ENCODE results near the gene SLC2A9. TPM values are rescaled to one million over a fixed set of nuclear protein-coding genes. Genes with fewer than 3 reads are reported as not detected.
"Not testable (repeated sequence)": the region's sequence is repeated elsewhere in the genome, so short reads cannot be mapped to it uniquely, and the experiment has no call there.

Gene SLC2A9
- total RNA-seq, 1 donor from 2014 or later = 6.2 TPM

- no peak for DNase-seq (ENCODE audit: low spot score in 2 of 2)
- H3K36me3 ChIP-seq = no peaks in the 10 kb centered on the region
- no peak for TF ChIP-seq CTCF (IDR thresholded peaks at IDR 0.05)
- no peaks in the 10 kb centered on the region for H3K9me3 ChIP-seq
- H3K4me3 ChIP-seq = no peak overlapping the region
- no peak overlapping the region for H3K27ac ChIP-seq
- H3K27me3 ChIP-seq = no peaks in the 10 kb centered on the region
- intact Hi-C loops (cut with DNase I) = no loop called here
- no peaks in the 10 kb centered on the region for H3K4me1 ChIP-seq
These were observed 213.2 kb downstream of the SLC2A9 start for GRCh38 chr4:9808077-9808476.

GRCh38 chr4:9804918-9805317 is 216.4 kb downstream of the SLC2A9 start:
- no peak for DNase-seq (ENCODE audit: low spot score in 2 of 2)
- no peak for TF ChIP-seq CTCF (IDR thresholded peaks at IDR 0.05)
- no peaks in the 10 kb centered on the region for H3K27me3 ChIP-seq
- no peak overlapping the region for H3K4me3 ChIP-seq
- no peaks in the 10 kb centered on the region for H3K36me3 ChIP-seq
- intact Hi-C loops (cut with DNase I) = no loop called here
- no peaks in the 10 kb centered on the region for H3K9me3 ChIP-seq
- H3K4me1 ChIP-seq = no peaks in the 10 kb centered on the region
- no peak overlapping the region for H3K27ac ChIP-seq

- Histone ChIP-seq H3K27me3 (no peaks in the 10 kb centered on the region), H3K4me1 (no peaks in the 10 kb centered on the region), H3K9me3 (no peaks in the 10 kb centered on the region), H3K36me3 (no peaks in the 10 kb centered on the region), H3K27ac (no peak overlapping the region), H3K4me3 (no peak overlapping the region)
- TF ChIP-seq CTCF (IDR thresholded peaks at IDR 0.05) = no peak
- intact Hi-C loops (cut with DNase I) = no loop called here
- no peak for DNase-seq (ENCODE audit: low spot score in 2 of 2)
These were observed 220.4 kb downstream of the SLC2A9 start for GRCh38 chr4:9800848-9801247.

- H3K9me3 ChIP-seq; DNase-seq (ENCODE audit: low spot score in 2 of 2); H3K27me3 ChIP-seq; H3K36me3 ChIP-seq; H3K4me1 ChIP-seq; intact Hi-C loops (cut with DNase I); H3K4me3 ChIP-seq; H3K27ac ChIP-seq: not testable (repeated sequence)
These were observed 224.7 kb downstream of the SLC2A9 start for GRCh38 chr4:9796641-9797040.

GRCh38 chr4:9792381-9792780 is 228.9 kb downstream of the SLC2A9 start:
- Histone ChIP-seq H3K27me3 (no peaks in the 10 kb centered on the region), H3K9me3 (no peaks in the 10 kb centered on the region), H3K27ac (no peak overlapping the region), H3K4me1 (no peaks in the 10 kb centered on the region), H3K4me3 (no peak overlapping the region), H3K36me3 (no peaks in the 10 kb centered on the region)
- intact Hi-C loops (cut with DNase I) = no loop called here
- TF ChIP-seq CTCF (IDR thresholded peaks at IDR 0.05) = no peak
- no peak for DNase-seq (ENCODE audit: low spot score in 2 of 2)

GRCh38 chr4:9785891-9786290 is 235.4 kb downstream of the SLC2A9 start:
- intact Hi-C loops (cut with DNase I); H3K4me3 ChIP-seq; H3K9me3 ChIP-seq; H3K36me3 ChIP-seq; H3K27ac ChIP-seq; H3K27me3 ChIP-seq; DNase-seq (ENCODE audit: low spot score in 2 of 2); H3K4me1 ChIP-seq: not testable (repeated sequence)

GRCh38 chr4:9782136-9782436 is 239.2 kb downstream of the SLC2A9 start:
- DNase-seq (ENCODE audit: low spot score in 2 of 2) = no peak
- Histone ChIP-seq H3K4me3 (no peak overlapping the region), H3K27ac (no peak overlapping the region), H3K4me1 (no peaks in the 10 kb centered on the region), H3K27me3 (no peaks in the 10 kb centered on the region), H3K36me3 (no peaks in the 10 kb centered on the region), H3K9me3 (no peaks in the 10 kb centered on the region)
- intact Hi-C loops (cut with DNase I) = no loop called here
- no peak for TF ChIP-seq CTCF (IDR thresholded peaks at IDR 0.05)
